BE2C (cell line): ENCODE data around the gene PGGT1B.

ENCODE experiments used
- DNase-seq: peaks from one replicate; pipeline ENCODE4 v3.0.0-alpha.2; 2020
- H3K27me3 ChIP-seq: fragments of 250-450 bp; sonication (Bioruptor Pico); 2 replicates; pipeline ENCODE4 v1.5.1; 2020; ENCODE audit warnings: mild to moderate bottlenecking
- H3K36me3 ChIP-seq: fragments of 250-450 bp; sonication (Bioruptor Pico); 2 replicates; pipeline ENCODE4 v1.5.1; 2020; ENCODE audit warnings: mild to moderate bottlenecking
- H3K4me1 ChIP-seq: fragments of 250-450 bp; sonication (Bioruptor Pico); 2 replicates; pipeline ENCODE4 v1.5.1; 2020
- H3K4me3 ChIP-seq: 2 replicates; pipeline ENCODE4 v1.5.1; 2011; ENCODE audit warnings: low read depth, low read length
- H3K9me3 ChIP-seq: fragments of 250-450 bp; sonication (Bioruptor Pico); 2 replicates; pipeline ENCODE4 v1.5.1; 2020
- TF ChIP-seq, protein P1 (sequence below): IDR thresholded peaks from 2 replicates; pipeline ENCODE4 v1.5.1; 2012; ENCODE audit warnings: mild to moderate bottlenecking, low read depth, low read length

PGGT1B gene

DNA sequence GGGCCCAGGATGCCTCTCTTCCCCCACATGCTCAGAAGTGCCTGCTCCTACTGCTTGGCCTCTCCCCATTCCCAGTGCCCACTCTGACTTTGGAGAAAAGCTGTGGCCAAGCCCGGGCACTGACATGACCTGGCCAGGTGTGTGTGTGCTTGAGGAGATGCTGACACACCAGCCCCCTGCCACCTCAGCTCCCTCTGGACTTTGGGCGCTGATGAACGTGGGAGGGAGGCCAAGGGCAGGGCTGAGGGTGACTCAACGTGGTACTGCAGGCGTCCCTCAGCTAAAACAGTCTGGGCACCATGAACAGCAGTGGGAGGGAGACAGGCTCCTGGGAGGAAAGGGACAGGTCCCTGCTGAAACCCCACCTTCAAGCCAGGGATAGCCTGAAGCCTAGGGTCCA, 96.9 kb downstream of the PGGT1B start:
- H3K36me3 ChIP-seq = no peaks in the 10 kb centered on the region
- TF ChIP-seq, protein P1, sequence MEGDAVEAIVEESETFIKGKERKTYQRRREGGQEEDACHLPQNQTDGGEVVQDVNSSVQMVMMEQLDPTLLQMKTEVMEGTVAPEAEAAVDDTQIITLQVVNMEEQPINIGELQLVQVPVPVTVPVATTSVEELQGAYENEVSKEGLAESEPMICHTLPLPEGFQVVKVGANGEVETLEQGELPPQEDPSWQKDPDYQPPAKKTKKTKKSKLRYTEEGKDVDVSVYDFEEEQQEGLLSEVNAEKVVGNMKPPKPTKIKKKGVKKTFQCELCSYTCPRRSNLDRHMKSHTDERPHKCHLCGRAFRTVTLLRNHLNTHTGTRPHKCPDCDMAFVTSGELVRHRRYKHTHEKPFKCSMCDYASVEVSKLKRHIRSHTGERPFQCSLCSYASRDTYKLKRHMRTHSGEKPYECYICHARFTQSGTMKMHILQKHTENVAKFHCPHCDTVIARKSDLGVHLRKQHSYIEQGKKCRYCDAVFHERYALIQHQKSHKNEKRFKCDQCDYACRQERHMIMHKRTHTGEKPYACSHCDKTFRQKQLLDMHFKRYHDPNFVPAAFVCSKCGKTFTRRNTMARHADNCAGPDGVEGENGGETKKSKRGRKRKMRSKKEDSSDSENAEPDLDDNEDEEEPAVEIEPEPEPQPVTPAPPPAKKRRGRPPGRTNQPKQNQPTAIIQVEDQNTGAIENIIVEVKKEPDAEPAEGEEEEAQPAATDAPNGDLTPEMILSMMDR = no peak
- peaks cover 4% of the 10 kb centered on the region for H3K27me3 ChIP-seq
- H3K4me1 ChIP-seq = no peaks in the 10 kb centered on the region; the same call in 1 of the 2 replicates
- no peak overlapping the region for H3K4me3 ChIP-seq
- no peak for DNase-seq
- no peaks in the 10 kb centered on the region for H3K9me3 ChIP-seq

GRCh38 chr5:115160975-115161475, 101.7 kb downstream of the PGGT1B start:
- no peaks in the 10 kb centered on the region for H3K36me3 ChIP-seq
- DNase-seq = no peak
- H3K27me3 ChIP-seq = no peaks in the 10 kb centered on the region
- TF ChIP-seq, protein P1 = no peak
- H3K4me1 ChIP-seq = no peaks in the 10 kb centered on the region
- no peak overlapping the region for H3K4me3 ChIP-seq
- H3K9me3 ChIP-seq = no peaks in the 10 kb centered on the region
